K562 (cell line): ENCODE measurements around the gene CPM. TPM values are rescaled to one million over a fixed set of nuclear protein-coding genes. Genes with fewer than 3 reads are reported as not detected.

Experiments
- CC2D1A ChIP-seq: fragments of 450-650 bp; IDR thresholded peaks from 2 replicates; pipeline ENCODE4 v1.6.1; 2017; ENCODE audit warnings: mild to moderate bottlenecking
- CHCHD3 ChIP-seq: fragments of 250-450 bp; sonication (Bioruptor Pico); IDR thresholded peaks from 2 replicates; pipeline ENCODE4 v2.1.2; 2022; ENCODE audit warnings: mild to moderate bottlenecking
- CREB1 ChIP-seq, 2 experiments: sonication (generic) in 1 of 2; formaldehyde crosslinking in 1 of 2; IDR thresholded peaks; 2 replicates each; pipeline versions ENCODE4 v1.6.1 to v1.8.0; 2012 to 2022; ENCODE audit warnings: inconsistent platforms in 1 of 2, mild to moderate bottlenecking in 1 of 2, missing genetic modification reagents in 1 of 2, moderate library complexity in 1 of 2
- HMGN3 ChIP-seq: IDR thresholded peaks from 2 replicates; pipeline ENCODE4 v1.6.1; 2011; ENCODE audit warnings: borderline replicate concordance, low read depth, mild to moderate bottlenecking, mixed read lengths, low read length; ENCODE audit not compliant: insufficient read length; ENCODE audit errors: extremely low read depth
- RBM22 ChIP-seq: fragments of 200-400 bp; formaldehyde crosslinking; IDR thresholded peaks from 2 replicates; pipeline ENCODE4 v1.6.1; 2018; ENCODE audit warnings: low read length, low read depth; ENCODE audit not compliant: poor library complexity, severe bottlenecking
- SETDB1 ChIP-seq: IDR thresholded peaks from one replicate; pipeline ENCODE4 v1.6.1; 2012; ENCODE audit warnings: low read length, control low read depth, inconsistent platforms
- SMARCC2 ChIP-seq: fragments of 450-650 bp; IDR thresholded peaks from 2 replicates; pipeline ENCODE4 v1.6.1; 2017; ENCODE audit warnings: antibody characterized with exemption, moderate library complexity, mild to moderate bottlenecking, low read depth
- STAT5B ChIP-seq: fragments of 250-450 bp; sonication (Bioruptor Pico); IDR thresholded peaks from 2 replicates; pipeline ENCODE4 v1.8.0; 2021; ENCODE audit warnings: mild to moderate bottlenecking, inconsistent platforms
- TEAD4 ChIP-seq, 2 experiments: sonication (generic) in 1 of 2; formaldehyde crosslinking in 1 of 2; IDR thresholded peaks; 2 replicates each; pipeline versions ENCODE4 v1.6.1 to v1.8.0; 2012 to 2022; ENCODE audit warnings: borderline replicate concordance in 1 of 2, inconsistent platforms in 1 of 2, low read length in 1 of 2, mild to moderate bottlenecking in 1 of 2, missing genetic modification reagents in 1 of 2
- U2AF2 ChIP-seq: fragments of 200-400 bp; formaldehyde crosslinking; optimal IDR thresholded peaks from 2 replicates; pipeline ENCODE3; 2017; ENCODE audit warnings: low read depth, mild to moderate bottlenecking, low read length
- ZNF175 ChIP-seq: fragments of 200-800 bp; sonication (Bioruptor generic); IDR thresholded peaks from 2 replicates; pipeline ENCODE4 v1.6.1; 2016; ENCODE audit warnings: low read depth, mild to moderate bottlenecking, missing genetic modification characterization, missing compliant biosample characterization
- ZNF23 ChIP-seq: fragments of 250-450 bp; sonication (Bioruptor Pico); IDR thresholded peaks from 2 replicates; pipeline ENCODE4 v1.4.0; 2020; ENCODE audit warnings: mild to moderate bottlenecking
- ZNF316 ChIP-seq: fragments of 450-650 bp; IDR thresholded peaks from 2 replicates; pipeline ENCODE4 v1.6.1; 2016
- polyA plus RNA-seq, 8 experiments: library from polyadenylated mRNA; depleted of rRNA in 4 of 8; stranded (reverse) in 5 of 8; unstranded in 3 of 8; fragments of >200 nt; fragmentation: Nextera tagmentation in 2 of 8; fragmentation: Illumina TruSeq in 1 of 8; extraction: Ambion mirVana in 2 of 8; extraction: Trizol in 1 of 8; gene quantifications; 2 replicates each; pipeline versions ENCODE4 v1.2.1 to v1.2.3, GENCODE V29; 2011 to 2014; ENCODE audit warnings: inconsistent platforms in 1 of 8, missing spikeins in 1 of 8
- total RNA-seq, 7 experiments: library from RNA; depleted of rRNA in 6 of 7; stranded (reverse); fragments of >200 nt in 6 of 7; fragmentation: Illumina TruSeq in 2 of 7; extraction: Trizol in 2 of 7; gene quantifications; 2 replicates each; pipeline versions ENCODE4 v1.2.1 to v1.2.3, GENCODE V29; 2011 to 2021; ENCODE audit warnings: low replicate concordance in 1 of 7
- TF ChIP-seq, protein P1 (sequence below): sonication (generic); formaldehyde crosslinking; IDR thresholded peaks from 2 replicates; pipeline ENCODE4 v1.8.0; 2022; ENCODE audit warnings: missing genetic modification reagents, mild to moderate bottlenecking, borderline replicate concordance
- TF ChIP-seq, protein P2 (sequence below): fragments of 450-650 bp; IDR thresholded peaks from one replicate; pipeline ENCODE4 v1.6.1; 2018; ENCODE audit warnings: mild to moderate bottlenecking, moderate library complexity; ENCODE audit not compliant: partially characterized antibody
- TF ChIP-seq, protein P3 (sequence below): sonication (generic); formaldehyde crosslinking; IDR thresholded peaks from 2 replicates; pipeline ENCODE4 v1.8.1; 2023; ENCODE audit warnings: mild to moderate bottlenecking, missing genetic modification reagents
- TF ChIP-seq, protein P4 (sequence below), 2 experiments: fragments of 450-650 bp; IDR thresholded peaks; 2 replicates each; pipeline ENCODE4 v1.6.1; 2018; ENCODE audit warnings: mild to moderate bottlenecking in 2 of 2, low read depth in 1 of 2; ENCODE audit not compliant: partially characterized antibody in 2 of 2

Gene CPM
- total and polyA plus RNA-seq, 9 of the 15 experiments (the other 6 are each of a cell fraction or from before 2014, with no cell fraction given): 0.31 TPM; not detected in 8

DNA sequence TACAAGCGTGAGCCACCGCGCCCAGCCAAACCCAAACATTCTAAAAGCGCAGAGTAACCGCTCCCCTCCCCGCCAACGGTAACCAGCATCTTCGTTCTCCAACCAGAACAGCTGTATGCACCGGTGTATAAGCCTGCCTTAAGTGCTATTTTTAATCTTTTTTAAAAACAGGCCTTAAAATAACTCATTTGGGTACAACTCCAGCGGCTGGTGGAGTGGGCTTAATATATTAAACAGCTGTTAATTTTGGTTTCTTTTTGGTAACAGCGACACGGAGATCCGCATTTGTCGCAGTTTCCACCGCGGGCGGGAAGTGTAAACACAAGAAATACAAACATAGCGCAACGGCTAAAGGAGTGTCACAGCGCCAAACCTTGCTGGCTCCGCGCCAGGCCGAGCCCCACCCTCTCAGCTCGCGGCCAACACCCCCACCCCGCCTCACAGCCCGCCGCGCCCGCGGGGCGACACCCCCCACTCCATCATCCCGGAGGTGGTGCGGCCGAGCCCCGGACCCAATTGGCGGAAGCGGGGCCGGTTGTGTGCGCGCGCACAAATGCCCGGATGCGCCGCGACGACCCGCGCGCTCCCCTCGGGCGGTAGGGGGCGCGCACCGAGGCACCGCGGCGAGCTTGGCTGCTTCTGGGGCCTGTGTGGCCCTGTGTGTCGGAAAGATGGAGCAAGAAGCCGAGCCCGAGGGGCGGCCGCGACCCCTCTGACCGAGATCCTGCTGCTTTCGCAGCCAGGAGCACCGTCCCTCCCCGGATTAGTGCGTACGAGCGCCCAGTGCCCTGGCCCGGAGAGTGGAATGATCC lies 125.2 kb downstream of the CPM start, which contains the start of gene MDM2 (continued):
- TF ChIP-seq, protein P1, sequence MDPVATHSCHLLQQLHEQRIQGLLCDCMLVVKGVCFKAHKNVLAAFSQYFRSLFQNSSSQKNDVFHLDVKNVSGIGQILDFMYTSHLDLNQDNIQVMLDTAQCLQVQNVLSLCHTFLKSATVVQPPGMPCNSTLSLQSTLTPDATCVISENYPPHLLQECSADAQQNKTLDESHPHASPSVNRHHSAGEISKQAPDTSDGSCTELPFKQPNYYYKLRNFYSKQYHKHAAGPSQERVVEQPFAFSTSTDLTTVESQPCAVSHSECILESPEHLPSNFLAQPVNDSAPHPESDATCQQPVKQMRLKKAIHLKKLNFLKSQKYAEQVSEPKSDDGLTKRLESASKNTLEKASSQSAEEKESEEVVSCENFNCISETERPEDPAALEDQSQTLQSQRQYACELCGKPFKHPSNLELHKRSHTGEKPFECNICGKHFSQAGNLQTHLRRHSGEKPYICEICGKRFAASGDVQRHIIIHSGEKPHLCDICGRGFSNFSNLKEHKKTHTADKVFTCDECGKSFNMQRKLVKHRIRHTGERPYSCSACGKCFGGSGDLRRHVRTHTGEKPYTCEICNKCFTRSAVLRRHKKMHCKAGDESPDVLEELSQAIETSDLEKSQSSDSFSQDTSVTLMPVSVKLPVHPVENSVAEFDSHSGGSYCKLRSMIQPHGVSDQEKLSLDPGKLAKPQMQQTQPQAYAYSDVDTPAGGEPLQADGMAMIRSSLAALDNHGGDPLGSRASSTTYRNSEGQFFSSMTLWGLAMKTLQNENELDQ: 0 out of 2 replicates have a peak, but pooled peaks have one; percentile 91
- TF ChIP-seq U2AF2 (no peak), ZNF316 (no peak), CC2D1A (no peak), CHCHD3 (CRISPR knock-in tag) (peak; percentile 67; the same call in 1 of the 2 replicates), CREB1 (IDR thresholded peaks at IDR 0.05) (peak; percentile 63; the same call in 1 of the 2 replicates), CREB1 (CRISPR knock-in tag; IDR thresholded peaks at IDR 0.05) (peak; percentile 76), HMGN3 (peak; percentile 86), SETDB1 (no peak), TEAD4 (IDR thresholded peaks at IDR 0.05; ENCODE audit: low read length) (no peak), TEAD4 (CRISPR knock-in tag; IDR thresholded peaks at IDR 0.05; ENCODE audit: borderline replicate concordance) (no peak), ZNF175 (CRISPR knock-in tag) (peak; percentile 46; the same call in 1 of the 2 replicates), RBM22 (peak; percentile 71), STAT5B (CRISPR knock-in tag) (no peak), ZNF23 (CRISPR knock-in tag) (no peak), SMARCC2 (0 out of 2 replicates have a peak, but pooled peaks have one; percentile 27)
- TF ChIP-seq, protein P2, sequence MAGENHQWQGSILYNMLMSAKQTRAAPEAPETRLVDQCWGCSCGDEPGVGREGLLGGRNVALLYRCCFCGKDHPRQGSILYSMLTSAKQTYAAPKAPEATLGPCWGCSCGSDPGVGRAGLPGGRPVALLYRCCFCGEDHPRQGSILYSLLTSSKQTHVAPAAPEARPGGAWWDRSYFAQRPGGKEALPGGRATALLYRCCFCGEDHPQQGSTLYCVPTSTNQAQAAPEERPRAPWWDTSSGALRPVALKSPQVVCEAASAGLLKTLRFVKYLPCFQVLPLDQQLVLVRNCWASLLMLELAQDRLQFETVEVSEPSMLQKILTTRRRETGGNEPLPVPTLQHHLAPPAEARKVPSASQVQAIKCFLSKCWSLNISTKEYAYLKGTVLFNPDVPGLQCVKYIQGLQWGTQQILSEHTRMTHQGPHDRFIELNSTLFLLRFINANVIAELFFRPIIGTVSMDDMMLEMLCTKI: no peak
- TF ChIP-seq, protein P3, sequence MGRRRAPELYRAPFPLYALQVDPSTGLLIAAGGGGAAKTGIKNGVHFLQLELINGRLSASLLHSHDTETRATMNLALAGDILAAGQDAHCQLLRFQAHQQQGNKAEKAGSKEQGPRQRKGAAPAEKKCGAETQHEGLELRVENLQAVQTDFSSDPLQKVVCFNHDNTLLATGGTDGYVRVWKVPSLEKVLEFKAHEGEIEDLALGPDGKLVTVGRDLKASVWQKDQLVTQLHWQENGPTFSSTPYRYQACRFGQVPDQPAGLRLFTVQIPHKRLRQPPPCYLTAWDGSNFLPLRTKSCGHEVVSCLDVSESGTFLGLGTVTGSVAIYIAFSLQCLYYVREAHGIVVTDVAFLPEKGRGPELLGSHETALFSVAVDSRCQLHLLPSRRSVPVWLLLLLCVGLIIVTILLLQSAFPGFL (CRISPR knock-in tag): no peak
- TF ChIP-seq, protein P4, sequence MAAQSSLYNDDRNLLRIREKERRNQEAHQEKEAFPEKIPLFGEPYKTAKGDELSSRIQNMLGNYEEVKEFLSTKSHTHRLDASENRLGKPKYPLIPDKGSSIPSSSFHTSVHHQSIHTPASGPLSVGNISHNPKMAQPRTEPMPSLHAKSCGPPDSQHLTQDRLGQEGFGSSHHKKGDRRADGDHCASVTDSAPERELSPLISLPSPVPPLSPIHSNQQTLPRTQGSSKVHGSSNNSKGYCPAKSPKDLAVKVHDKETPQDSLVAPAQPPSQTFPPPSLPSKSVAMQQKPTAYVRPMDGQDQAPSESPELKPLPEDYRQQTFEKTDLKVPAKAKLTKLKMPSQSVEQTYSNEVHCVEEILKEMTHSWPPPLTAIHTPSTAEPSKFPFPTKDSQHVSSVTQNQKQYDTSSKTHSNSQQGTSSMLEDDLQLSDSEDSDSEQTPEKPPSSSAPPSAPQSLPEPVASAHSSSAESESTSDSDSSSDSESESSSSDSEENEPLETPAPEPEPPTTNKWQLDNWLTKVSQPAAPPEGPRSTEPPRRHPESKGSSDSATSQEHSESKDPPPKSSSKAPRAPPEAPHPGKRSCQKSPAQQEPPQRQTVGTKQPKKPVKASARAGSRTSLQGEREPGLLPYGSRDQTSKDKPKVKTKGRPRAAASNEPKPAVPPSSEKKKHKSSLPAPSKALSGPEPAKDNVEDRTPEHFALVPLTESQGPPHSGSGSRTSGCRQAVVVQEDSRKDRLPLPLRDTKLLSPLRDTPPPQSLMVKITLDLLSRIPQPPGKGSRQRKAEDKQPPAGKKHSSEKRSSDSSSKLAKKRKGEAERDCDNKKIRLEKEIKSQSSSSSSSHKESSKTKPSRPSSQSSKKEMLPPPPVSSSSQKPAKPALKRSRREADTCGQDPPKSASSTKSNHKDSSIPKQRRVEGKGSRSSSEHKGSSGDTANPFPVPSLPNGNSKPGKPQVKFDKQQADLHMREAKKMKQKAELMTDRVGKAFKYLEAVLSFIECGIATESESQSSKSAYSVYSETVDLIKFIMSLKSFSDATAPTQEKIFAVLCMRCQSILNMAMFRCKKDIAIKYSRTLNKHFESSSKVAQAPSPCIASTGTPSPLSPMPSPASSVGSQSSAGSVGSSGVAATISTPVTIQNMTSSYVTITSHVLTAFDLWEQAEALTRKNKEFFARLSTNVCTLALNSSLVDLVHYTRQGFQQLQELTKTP (IDR thresholded peaks at IDR 0.05; ENCODE audit: low read depth in 1 of 2, partially characterized antibody in 2 of 2): peak; percentile 28 to 70
